ENCODE measurements around the gene SOX5. TPM values are rescaled to one million over a fixed set of nuclear protein-coding genes. Genes with fewer than 3 reads are reported as not detected.

SOX5 gene
- total RNA-seq, 2 experiments from 2014 or later, result 0.88 to 1.1 TPM

- Mint-ChIP-seq H3K27me3 (no peaks in the 10 kb centered on the region), H3K9me3 (ENCODE audit: low read depth) (peaks cover 2% of the 10 kb centered on the region), H3K27ac (no peak overlapping the region), H3K36me3 (ENCODE audit: low read depth) (no peaks in the 10 kb centered on the region), H3K4me1 (no peaks in the 10 kb centered on the region), H3K4me3 (no peak overlapping the region)
- POLR2A ChIA-PET, result no interaction called here
- intact Hi-C loops (cut with DNase I, micrococcal nuclease), result no loop called here
- CTCF ChIA-PET, result no interaction called here
- DNase-seq (no peak), ATAC-seq (no peak)
Observed at GRCh38 chr12:23626791-23627190, 322.7 kb downstream of the SOX5 start.

GRCh38 chr12:23621900-23622299 is 327.6 kb downstream of the SOX5 start:
- ATAC-seq (no peak), DNase-seq (no peak)
- peaks cover 2% of the 10 kb centered on the region for H3K9me3 Mint-ChIP-seq (ENCODE audit: low read depth)
- H3K27ac Mint-ChIP-seq, result no peak overlapping the region
- no peaks in the 10 kb centered on the region for H3K36me3 Mint-ChIP-seq (ENCODE audit: low read depth)
- CTCF ChIA-PET, result interaction anchor here (1.4 kb wide), 1 partner anchor 36 kb away, joined by 3 read pairs; no protein-coding TSS in a partner anchor
- POLR2A ChIA-PET, result no interaction called here
- no peaks in the 10 kb centered on the region for H3K27me3 Mint-ChIP-seq
- H3K4me3 Mint-ChIP-seq, result no peak overlapping the region
- H3K4me1 Mint-ChIP-seq, result no peaks in the 10 kb centered on the region
- intact Hi-C loops (cut with DNase I, micrococcal nuclease), result no loop called here

- no peak for ATAC-seq
- H3K4me1 Mint-ChIP-seq, result no peaks in the 10 kb centered on the region
- POLR2A ChIA-PET, result no interaction called here
- CTCF ChIA-PET, result no interaction called here
- intact Hi-C loops (cut with DNase I, micrococcal nuclease), result no loop called here
- H3K27me3 Mint-ChIP-seq, result no peaks in the 10 kb centered on the region
- no peak overlapping the region for H3K4me3 Mint-ChIP-seq
- H3K27ac Mint-ChIP-seq, result no peak overlapping the region
- no peak for DNase-seq
- H3K36me3 Mint-ChIP-seq (ENCODE audit: low read depth), result no peaks in the 10 kb centered on the region
- H3K9me3 Mint-ChIP-seq (ENCODE audit: low read depth), result peaks cover 3% of the 10 kb centered on the region
Observed at GRCh38 chr12:23618718-23619117, 330.8 kb downstream of the SOX5 start.

- H3K36me3 Mint-ChIP-seq (ENCODE audit: low read depth), result no peaks in the 10 kb centered on the region
- CTCF ChIA-PET, result no interaction called here
- H3K9me3 Mint-ChIP-seq (ENCODE audit: low read depth), result peaks cover 3% of the 10 kb centered on the region
- no peak overlapping the region for H3K4me3 Mint-ChIP-seq
- no peak for ATAC-seq
- no peaks in the 10 kb centered on the region for H3K27me3 Mint-ChIP-seq
- intact Hi-C loops (cut with DNase I, micrococcal nuclease), result no loop called here
- no peak overlapping the region for H3K27ac Mint-ChIP-seq
- no peaks in the 10 kb centered on the region for H3K4me1 Mint-ChIP-seq
- POLR2A ChIA-PET, result no interaction called here
- no peak for DNase-seq
Observed at GRCh38 chr12:23617749-23618148, 331.7 kb downstream of the SOX5 start.

GRCh38 chr12:23614280-23614679 is 335.2 kb downstream of the SOX5 start:
- H3K4me3 Mint-ChIP-seq, result no peak overlapping the region
- peaks cover 3% of the 10 kb centered on the region for H3K9me3 Mint-ChIP-seq (ENCODE audit: low read depth)
- ChIA-PET CTCF (no interaction called here), POLR2A (no interaction called here)
- DNase-seq (no peak), ATAC-seq (no peak)
- H3K4me1 Mint-ChIP-seq, result no peaks in the 10 kb centered on the region
- intact Hi-C loops (cut with DNase I, micrococcal nuclease), result no loop called here
- H3K27me3 Mint-ChIP-seq, result no peaks in the 10 kb centered on the region
- H3K36me3 Mint-ChIP-seq (ENCODE audit: low read depth), result no peaks in the 10 kb centered on the region
- no peak overlapping the region for H3K27ac Mint-ChIP-seq

- Mint-ChIP-seq H3K27me3 (no peaks in the 10 kb centered on the region), H3K4me1 (no peaks in the 10 kb centered on the region), H3K36me3 (ENCODE audit: low read depth) (no peaks in the 10 kb centered on the region), H3K27ac (no peak overlapping the region), H3K9me3 (ENCODE audit: low read depth) (peaks cover 3% of the 10 kb centered on the region), H3K4me3 (no peak overlapping the region)
- DNase-seq (no peak), ATAC-seq (no peak)
- CTCF ChIA-PET, result no interaction called here
- intact Hi-C loops (cut with DNase I, micrococcal nuclease), result no loop called here
- POLR2A ChIA-PET, result no interaction called here
Observed at GRCh38 chr12:23611320-23611719, 338.1 kb downstream of the SOX5 start.

GRCh38 chr12:23600919-23601318 is 348.6 kb downstream of the SOX5 start:
- no peak overlapping the region for H3K27ac Mint-ChIP-seq
- no peaks in the 10 kb centered on the region for H3K36me3 Mint-ChIP-seq (ENCODE audit: low read depth)
- ChIA-PET CTCF (no interaction called here), POLR2A (no interaction called here)
- H3K27me3 Mint-ChIP-seq, result no peaks in the 10 kb centered on the region
- H3K4me3 Mint-ChIP-seq, result no peak overlapping the region
- intact Hi-C loops (cut with DNase I, micrococcal nuclease), result no loop called here
- H3K4me1 Mint-ChIP-seq, result no peaks in the 10 kb centered on the region
- DNase-seq (no peak), ATAC-seq (no peak)
- H3K9me3 Mint-ChIP-seq (ENCODE audit: low read depth), result peaks cover 11% of the 10 kb centered on the region

GRCh38 chr12:23596568-23596967 is 352.9 kb downstream of the SOX5 start:
- H3K4me1 Mint-ChIP-seq, result no peaks in the 10 kb centered on the region
- ChIA-PET POLR2A (no interaction called here), CTCF (no interaction called here)
- H3K4me3 Mint-ChIP-seq, result no peak overlapping the region
- no peak overlapping the region for H3K27ac Mint-ChIP-seq
- no peak for DNase-seq
- H3K27me3 Mint-ChIP-seq, result no peaks in the 10 kb centered on the region
- ATAC-seq, result no peak
- intact Hi-C loops (cut with DNase I, micrococcal nuclease), result no loop called here
- H3K36me3 Mint-ChIP-seq (ENCODE audit: low read depth), result no peaks in the 10 kb centered on the region
- peaks cover 8% of the 10 kb centered on the region for H3K9me3 Mint-ChIP-seq (ENCODE audit: low read depth)

- CTCF ChIA-PET, result no interaction called here
- Mint-ChIP-seq H3K36me3 (ENCODE audit: low read depth) (no peaks in the 10 kb centered on the region), H3K4me1 (no peaks in the 10 kb centered on the region), H3K4me3 (no peak overlapping the region), H3K9me3 (ENCODE audit: low read depth) (peaks cover 3% of the 10 kb centered on the region), H3K27me3 (no peaks in the 10 kb centered on the region), H3K27ac (no peak overlapping the region)
- intact Hi-C loops (cut with DNase I, micrococcal nuclease), result no loop called here
- DNase-seq (no peak), ATAC-seq (no peak)
- POLR2A ChIA-PET, result no interaction called here
Observed at GRCh38 chr12:23587833-23588559, 361.5 kb downstream of the SOX5 start.

GRCh38 chr12:23585782-23586163 is 363.7 kb downstream of the SOX5 start:
- ChIA-PET CTCF (no interaction called here), POLR2A (no interaction called here)
- no peaks in the 10 kb centered on the region for H3K27me3 Mint-ChIP-seq
- no peak for ATAC-seq
- H3K9me3 Mint-ChIP-seq (ENCODE audit: low read depth), result peaks cover 3% of the 10 kb centered on the region
- H3K4me3 Mint-ChIP-seq, result no peak overlapping the region
- H3K36me3 Mint-ChIP-seq (ENCODE audit: low read depth), result no peaks in the 10 kb centered on the region
- no peaks in the 10 kb centered on the region for H3K4me1 Mint-ChIP-seq
- no peak overlapping the region for H3K27ac Mint-ChIP-seq
- no peak for DNase-seq
- intact Hi-C loops (cut with DNase I, micrococcal nuclease), result no loop called here

- ChIA-PET POLR2A (no interaction called here), CTCF (no interaction called here)
- DNase-seq, result no peak
- Mint-ChIP-seq H3K4me3 (no peak overlapping the region), H3K9me3 (ENCODE audit: low read depth) (peaks cover 3% of the 10 kb centered on the region), H3K27me3 (no peaks in the 10 kb centered on the region), H3K4me1 (no peaks in the 10 kb centered on the region), H3K27ac (no peak overlapping the region), H3K36me3 (ENCODE audit: low read depth) (no peaks in the 10 kb centered on the region)
- intact Hi-C loops (cut with DNase I, micrococcal nuclease), result no loop called here
- no peak for ATAC-seq
Observed at GRCh38 chr12:23585156-23585781, 364.2 kb downstream of the SOX5 start.

- Mint-ChIP-seq H3K27ac (no peak overlapping the region), H3K36me3 (ENCODE audit: low read depth) (no peaks in the 10 kb centered on the region), H3K9me3 (ENCODE audit: low read depth) (peaks cover 3% of the 10 kb centered on the region), H3K4me1 (no peaks in the 10 kb centered on the region), H3K27me3 (no peaks in the 10 kb centered on the region), H3K4me3 (no peak overlapping the region)
- intact Hi-C loops (cut with DNase I, micrococcal nuclease), result no loop called here
- ChIA-PET CTCF (no interaction called here), POLR2A (no interaction called here)
- ATAC-seq (no peak), DNase-seq (no peak)
Observed at GRCh38 chr12:23581913-23582312, 367.6 kb downstream of the SOX5 start.

Data from activated CD4-positive, alpha-beta T cell treated with anti-CD3 and anti-CD28 coated beads for 36 hours (primary cell).